HCT116 (cell line): ENCODE results near the gene CAMK2N2. TPM values are rescaled to one million over a fixed set of nuclear protein-coding genes. Genes with fewer than 3 reads are reported as not detected.

Source experiments
- ATAC-seq: fragments of 200-7000 bp; cut with Tn5 transposase; 2 replicates; pipeline ENCODE4 v1.9.1; 2020; ENCODE audit warnings: mild to moderate bottlenecking, moderate library complexity
- BruUV-seq: library from RNA; stranded (reverse); fragments of 400-500 nt; replicated peaks from 2 replicates; lab custom pipeline; 2021; lab: Mats Ljungman, UMichigan
- CTCF ChIA-PET: fragments of 300-600 bp; sonication (Branson Sonifier 250); formaldehyde crosslinking; loops from one replicate; lab custom pipeline; 2021; ENCODE audit warnings: antibody characterized with exemption; lab: Charles Lee
- POLR2A ChIA-PET: fragments of 300-600, 350-600 bp; sonication (Branson Sonifier 250); formaldehyde crosslinking; loops from one replicate; lab custom pipeline; 2021; ENCODE audit warnings: antibody characterized with exemption; lab: Charles Lee
- RAD21 ChIA-PET, 2 experiments: fragments of 300-600 bp; sonication (Branson Sonifier 250); formaldehyde crosslinking; loops; one replicate each; lab custom pipeline; 2023; ENCODE audit warnings: low total read pairs in 2 of 2; ENCODE audit not compliant: uncharacterized antibody in 2 of 2, unreplicated experiment in 2 of 2, low non-redundant PET in 1 of 2; lab: Charles Lee
- DNase-seq: peaks from one replicate; pipeline ENCODE4 v3.0.0-alpha.2; 2010; ENCODE audit warnings: low read depth, low spot score
- H2AFZ ChIP-seq: fragments of 200-600 bp; shearing (Covaris generic), sonication (generic); 2 replicates; pipeline ENCODE4 v1.6.1; 2017; ENCODE audit warnings: low read depth, mixed run types, mixed read lengths, antibody characterized with exemption, low read length; ENCODE audit not compliant: poor library complexity, severe bottlenecking
- H3K27ac ChIP-seq: 2 replicates; pipeline ENCODE4 v1.5.1; 2012; ENCODE audit warnings: low read depth, low read length
- H3K27me3 ChIP-seq: fragments of 200-600 bp; sonication (generic); 2 replicates; pipeline ENCODE4 v1.6.1; 2016; ENCODE audit warnings: mixed run types, low read length, mixed read lengths; ENCODE audit not compliant: insufficient read depth
- H3K36me3 ChIP-seq, 2 experiments: fragments of 200-500 bp in 1 of 2; fragments of 200-600 bp in 1 of 2; sonication (Bioruptor generic) in 1 of 2; sonication (generic) in 1 of 2; 2 replicates each; pipeline versions ENCODE4 v1.5.1 to v1.6.1; 2014 to 2016; ENCODE audit warnings: low read length in 2 of 2, inconsistent platforms in 1 of 2, mixed read lengths in 1 of 2, mixed run types in 1 of 2; ENCODE audit not compliant: insufficient read depth in 2 of 2, control insufficient read depth in 1 of 2
- H3K4me1 ChIP-seq, 2 experiments: fragments of 200-600 bp in 1 of 2; sonication (generic) in 1 of 2; 2 replicates each; pipeline versions ENCODE4 v1.5.1 to v1.6.1; 2012 to 2017; ENCODE audit warnings: low read length in 2 of 2, inconsistent platforms in 1 of 2, mild to moderate bottlenecking in 1 of 2, mixed read lengths in 1 of 2, mixed run types in 1 of 2, moderate library complexity in 1 of 2; ENCODE audit not compliant: insufficient read depth in 2 of 2, control insufficient read depth in 1 of 2
- H3K4me2 ChIP-seq: fragments of 200-600 bp; sonication (generic); 2 replicates; pipeline ENCODE4 v1.6.1; 2017; ENCODE audit warnings: mixed run types, low read length, mixed read lengths
- H3K4me3 ChIP-seq, 2 experiments: fragments of 200-600 bp in 1 of 2; sonication (generic) in 1 of 2; replicated peaks in 1 of 2; 2 replicates each; pipeline ENCODE4 v1.5.1; 2011 to 2016; ENCODE audit warnings: low read length in 2 of 2, control low read depth in 1 of 2, low read depth in 1 of 2, mild to moderate bottlenecking in 1 of 2, mixed read lengths in 1 of 2, mixed run types in 1 of 2
- H3K79me2 ChIP-seq: fragments of 200-600 bp; sonication (generic); 2 replicates; pipeline ENCODE4 v1.6.1; 2017; ENCODE audit warnings: mild to moderate bottlenecking, mixed run types, low read length, moderate library complexity, mixed read lengths; ENCODE audit not compliant: insufficient read depth
- H3K9ac ChIP-seq: fragments of 200-600 bp; sonication (generic); 2 replicates; pipeline ENCODE4 v1.6.1; 2016; ENCODE audit warnings: low read length, mixed read lengths
- H3K9me2 ChIP-seq: fragments of 200-600 bp; sonication (generic), shearing (Covaris generic); 2 replicates; pipeline ENCODE4 v1.6.1; 2017; ENCODE audit warnings: mixed run types, mild to moderate bottlenecking, moderate library complexity; ENCODE audit not compliant: insufficient read depth
- H3K9me3 ChIP-seq, 2 experiments: fragments of 200-500 bp in 1 of 2; fragments of 200-600 bp in 1 of 2; sonication (Bioruptor generic) in 1 of 2; sonication (generic) in 1 of 2; 2 replicates each; pipeline ENCODE4 v1.6.1; 2014 to 2017; ENCODE audit warnings: low read length in 2 of 2, mixed read lengths in 2 of 2, inconsistent platforms in 1 of 2, low read depth in 1 of 2, mild to moderate bottlenecking in 1 of 2, mixed run types in 1 of 2, moderate library complexity in 1 of 2; ENCODE audit not compliant: control insufficient read depth in 1 of 2, insufficient read depth in 1 of 2
- H4K20me1 ChIP-seq: fragments of 200-600 bp; sonication (generic), shearing (Covaris generic); 2 replicates; pipeline ENCODE4 v1.6.1; 2017; ENCODE audit warnings: mixed run types, mild to moderate bottlenecking, moderate library complexity; ENCODE audit not compliant: insufficient read depth
- CBX3 ChIP-seq: IDR thresholded peaks from 2 replicates; pipeline ENCODE4 v1.6.1; 2012; ENCODE audit warnings: low read depth
- CEBPB ChIP-seq: IDR thresholded peaks from 2 replicates; pipeline ENCODE4 v1.6.1; 2012; ENCODE audit warnings: low read depth
- EGR1 ChIP-seq: IDR thresholded peaks from 2 replicates; pipeline ENCODE4 v1.6.1; 2012; ENCODE audit warnings: low read depth
- ELF1 ChIP-seq: IDR thresholded peaks from 2 replicates; pipeline ENCODE4 v1.6.1; 2012; ENCODE audit warnings: low read depth, borderline replicate concordance
- EZH2phosphoT487 ChIP-seq: fragments of 200-600 bp; IDR thresholded peaks from 2 replicates; pipeline ENCODE4 v1.6.1; 2018; ENCODE audit warnings: antibody characterized with exemption, borderline replicate concordance
- JUND ChIP-seq: IDR thresholded peaks from 2 replicates; pipeline ENCODE4 v1.6.1; 2012
- POLR2A ChIP-seq: IDR thresholded peaks from 2 replicates; pipeline ENCODE4 v1.7.0; 2011; ENCODE audit warnings: borderline replicate concordance; ENCODE audit not compliant: insufficient read depth, insufficient read length; ENCODE audit errors: extremely low read depth
- RAD21 ChIP-seq: IDR thresholded peaks from 2 replicates; pipeline ENCODE4 v1.6.1; 2012; ENCODE audit warnings: low read depth, mild to moderate bottlenecking
- SIN3A ChIP-seq: IDR thresholded peaks from 2 replicates; pipeline ENCODE4 v1.6.1; 2012; ENCODE audit warnings: low read depth
- SP1 ChIP-seq: IDR thresholded peaks from 2 replicates; pipeline ENCODE4 v1.6.1; 2012; ENCODE audit warnings: low read depth
- SRF ChIP-seq: IDR thresholded peaks from 2 replicates; pipeline ENCODE4 v1.6.1; 2012; ENCODE audit warnings: low read depth
- TCF7L2 ChIP-seq: IDR thresholded peaks from 2 replicates; pipeline ENCODE4 v1.7.0; 2011; ENCODE audit warnings: borderline replicate concordance, inconsistent platforms; ENCODE audit not compliant: insufficient read depth, insufficient read length; ENCODE audit errors: extremely low read depth
- YY1 ChIP-seq: IDR thresholded peaks from 2 replicates; pipeline ENCODE4 v1.6.1; 2011; ENCODE audit warnings: low read length, low read depth, moderate library complexity, mild to moderate bottlenecking; ENCODE audit not compliant: insufficient replicate concordance; ENCODE audit errors: extremely low read depth
- intact Hi-C: fragments of 100-400 bp; cut with micrococcal nuclease; formaldehyde crosslinking; loops from 2 replicates; pipeline ENCODE4 v1.10.0; 2022
- total RNA-seq: library from RNA; stranded (reverse); gene quantifications from one replicate; pipeline ENCODE4 v1.2.1, GENCODE V29; 2021; ENCODE audit not compliant: unreplicated experiment
- TF ChIP-seq, protein P1 (sequence below): IDR thresholded peaks from 2 replicates; pipeline ENCODE4 v1.6.1; 2012
- TF ChIP-seq, protein P2 (sequence below): IDR thresholded peaks from 2 replicates; pipeline ENCODE4 v1.6.1; 2012
- TF ChIP-seq, protein P3 (sequence below): IDR thresholded peaks from 2 replicates; pipeline ENCODE4 v1.6.1; 2011; ENCODE audit warnings: mild to moderate bottlenecking, low read length, moderate library complexity; ENCODE audit not compliant: insufficient replicate concordance; ENCODE audit errors: extremely low read depth
- TF ChIP-seq, protein P4 (sequence below), 3 experiments: fragments of 200-600 bp in 1 of 3; sonication (generic) in 1 of 3; IDR thresholded peaks in 2 of 3; conservative IDR thresholded peaks in 1 of 3; 2 replicates each; pipeline ENCODE4 v1.5.1; 2012 to 2017; ENCODE audit warnings: low read depth in 2 of 3, low read length in 2 of 3, antibody characterized with exemption in 1 of 3, borderline replicate concordance in 1 of 3, control low read depth in 1 of 3, mild to moderate bottlenecking in 1 of 3, mixed read lengths in 1 of 3, mixed run types in 1 of 3, moderate library complexity in 1 of 3; ENCODE audit not compliant: insufficient read depth in 1 of 3

Gene CAMK2N2
- total RNA-seq, 1 experiment from 2014 or later, result 5.1 TPM

DNA sequence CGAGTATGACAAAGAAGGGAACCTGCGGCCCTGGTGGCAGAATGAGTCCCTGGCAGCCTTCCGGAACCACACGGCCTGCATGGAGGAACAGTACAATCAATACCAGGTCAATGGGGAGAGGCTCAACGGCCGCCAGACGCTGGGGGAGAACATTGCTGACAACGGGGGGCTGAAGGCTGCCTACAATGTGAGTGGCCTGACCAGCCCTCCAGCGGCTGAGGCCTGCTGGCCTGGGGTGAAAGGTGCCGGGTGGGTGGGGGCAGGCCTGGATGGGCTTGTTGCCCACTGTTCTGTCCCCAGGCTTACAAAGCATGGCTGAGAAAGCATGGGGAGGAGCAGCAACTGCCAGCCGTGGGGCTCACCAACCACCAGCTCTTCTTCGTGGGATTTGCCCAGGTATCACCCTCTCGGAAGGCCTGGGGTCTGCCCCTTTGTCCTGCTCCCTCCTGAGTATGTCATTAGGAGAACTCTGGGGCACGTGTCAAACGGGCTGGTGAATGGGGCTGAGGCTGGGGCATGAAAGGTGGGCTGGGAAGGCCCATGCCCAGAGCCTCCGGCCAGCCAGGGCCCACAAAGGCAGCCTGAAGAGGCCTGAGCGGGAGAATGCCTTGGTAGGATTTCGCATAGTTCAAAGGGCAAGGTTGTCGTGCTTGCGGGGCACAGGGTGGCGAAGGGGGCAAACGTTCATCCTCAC, 29.8 kb upstream of the CAMK2N2 start:
- POLR2A ChIA-PET, result no interaction called here
- no peaks in the 10 kb centered on the region for H3K36me3 ChIP-seq
- no peaks in the 10 kb centered on the region for H4K20me1 ChIP-seq
- BruUV-seq, result no TSS peak
- H3K9me2 ChIP-seq, result no peaks in the 10 kb centered on the region
- no peak overlapping the region for H3K4me3 ChIP-seq
- no peak overlapping the region for H3K9ac ChIP-seq
- no peaks in the 10 kb centered on the region for H3K9me3 ChIP-seq
- H3K27me3 ChIP-seq, result no peaks in the 10 kb centered on the region
- no peak for DNase-seq
- TF ChIP-seq, protein P1, sequence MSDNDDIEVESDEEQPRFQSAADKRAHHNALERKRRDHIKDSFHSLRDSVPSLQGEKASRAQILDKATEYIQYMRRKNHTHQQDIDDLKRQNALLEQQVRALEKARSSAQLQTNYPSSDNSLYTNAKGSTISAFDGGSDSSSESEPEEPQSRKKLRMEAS, result no peak
- TF ChIP-seq, protein P2, sequence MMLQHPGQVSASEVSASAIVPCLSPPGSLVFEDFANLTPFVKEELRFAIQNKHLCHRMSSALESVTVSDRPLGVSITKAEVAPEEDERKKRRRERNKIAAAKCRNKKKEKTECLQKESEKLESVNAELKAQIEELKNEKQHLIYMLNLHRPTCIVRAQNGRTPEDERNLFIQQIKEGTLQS, result no peak
- TF ChIP-seq ELF1, result no peak
- no peak for TF ChIP-seq SIN3A
- TF ChIP-seq RAD21, result no peak
- TF ChIP-seq, protein P3, sequence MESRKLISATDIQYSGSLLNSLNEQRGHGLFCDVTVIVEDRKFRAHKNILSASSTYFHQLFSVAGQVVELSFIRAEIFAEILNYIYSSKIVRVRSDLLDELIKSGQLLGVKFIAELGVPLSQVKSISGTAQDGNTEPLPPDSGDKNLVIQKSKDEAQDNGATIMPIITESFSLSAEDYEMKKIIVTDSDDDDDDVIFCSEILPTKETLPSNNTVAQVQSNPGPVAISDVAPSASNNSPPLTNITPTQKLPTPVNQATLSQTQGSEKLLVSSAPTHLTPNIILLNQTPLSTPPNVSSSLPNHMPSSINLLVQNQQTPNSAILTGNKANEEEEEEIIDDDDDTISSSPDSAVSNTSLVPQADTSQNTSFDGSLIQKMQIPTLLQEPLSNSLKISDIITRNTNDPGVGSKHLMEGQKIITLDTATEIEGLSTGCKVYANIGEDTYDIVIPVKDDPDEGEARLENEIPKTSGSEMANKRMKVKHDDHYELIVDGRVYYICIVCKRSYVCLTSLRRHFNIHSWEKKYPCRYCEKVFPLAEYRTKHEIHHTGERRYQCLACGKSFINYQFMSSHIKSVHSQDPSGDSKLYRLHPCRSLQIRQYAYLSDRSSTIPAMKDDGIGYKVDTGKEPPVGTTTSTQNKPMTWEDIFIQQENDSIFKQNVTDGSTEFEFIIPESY, result no peak
- TF ChIP-seq YY1, result no peak
- no peak for TF ChIP-seq TCF7L2
- TF ChIP-seq EZH2phosphoT487, result no peak
- TF ChIP-seq SP1, result no peak
- no peak for TF ChIP-seq JUND
- no peak for TF ChIP-seq CEBPB
- TF ChIP-seq POLR2A, result no peak
- TF ChIP-seq SRF, result no peak
- no peak for TF ChIP-seq EGR1
- TF ChIP-seq, protein P4, sequence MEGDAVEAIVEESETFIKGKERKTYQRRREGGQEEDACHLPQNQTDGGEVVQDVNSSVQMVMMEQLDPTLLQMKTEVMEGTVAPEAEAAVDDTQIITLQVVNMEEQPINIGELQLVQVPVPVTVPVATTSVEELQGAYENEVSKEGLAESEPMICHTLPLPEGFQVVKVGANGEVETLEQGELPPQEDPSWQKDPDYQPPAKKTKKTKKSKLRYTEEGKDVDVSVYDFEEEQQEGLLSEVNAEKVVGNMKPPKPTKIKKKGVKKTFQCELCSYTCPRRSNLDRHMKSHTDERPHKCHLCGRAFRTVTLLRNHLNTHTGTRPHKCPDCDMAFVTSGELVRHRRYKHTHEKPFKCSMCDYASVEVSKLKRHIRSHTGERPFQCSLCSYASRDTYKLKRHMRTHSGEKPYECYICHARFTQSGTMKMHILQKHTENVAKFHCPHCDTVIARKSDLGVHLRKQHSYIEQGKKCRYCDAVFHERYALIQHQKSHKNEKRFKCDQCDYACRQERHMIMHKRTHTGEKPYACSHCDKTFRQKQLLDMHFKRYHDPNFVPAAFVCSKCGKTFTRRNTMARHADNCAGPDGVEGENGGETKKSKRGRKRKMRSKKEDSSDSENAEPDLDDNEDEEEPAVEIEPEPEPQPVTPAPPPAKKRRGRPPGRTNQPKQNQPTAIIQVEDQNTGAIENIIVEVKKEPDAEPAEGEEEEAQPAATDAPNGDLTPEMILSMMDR (IDR thresholded peaks at IDR 0.05 in 2 of 3, conservative IDR thresholded peaks at IDR 0.05 in 1 of 3; ENCODE audit: borderline replicate concordance in 1 of 3, insufficient read depth in 1 of 3, low read depth in 2 of 3, low read length in 2 of 3), result no peak
- no peak for TF ChIP-seq CBX3
- TF ChIP-seq, all 23 proteins: peak for 0
- no peak overlapping the region for H2AFZ ChIP-seq
- H3K4me1 ChIP-seq, result peaks cover 0 to 5% of the 10 kb centered on the region in 2 experiments; a peak in 1 of 4 replicates
- ATAC-seq, result no peak
- intact Hi-C loops, result no loop called here
- no peak overlapping the region for H3K4me2 ChIP-seq
- CTCF ChIA-PET, result no interaction called here
- RAD21 ChIA-PET, result no interaction called here
- H3K27ac ChIP-seq, result no peak overlapping the region
- no peaks in the 10 kb centered on the region for H3K79me2 ChIP-seq
